A673 (cell line): ENCODE data around the gene TAPBP.

Experiments used
- CTCF ChIP-seq: fragments of 300-800, 200-600 bp; sonication (generic); conservative IDR thresholded peaks from 2 replicates; pipeline ENCODE4 v1.5.1; 2017; ENCODE audit warnings: low read depth, mild to moderate bottlenecking, antibody characterized with exemption, low read length, moderate library complexity, mixed read lengths
- EZH2 ChIP-seq: fragments of 200-600 bp; sonication (generic); IDR thresholded peaks from 2 replicates; pipeline ENCODE4 v1.6.1; 2017; ENCODE audit warnings: borderline replicate concordance, low read depth, mild to moderate bottlenecking, mixed read lengths, antibody characterized with exemption, low read length; ENCODE audit not compliant: poor library complexity, severe bottlenecking

GRCh38 chr6:33319939-33320314 is 6.0 kb upstream of the TAPBP start:
- no peak for TF ChIP-seq CTCF
- no peak for TF ChIP-seq EZH2
